Common myeloid progenitor, CD34-positive (primary cell): ENCODE data around the gene SHPK.
A peak's percentile ranks its signal among the peaks of the same experiment; 100 is the strongest.

Source experiments
- CTCF ChIA-PET: fragments of 350-600 bp; sonication (Branson Sonifier 250); formaldehyde crosslinking; loops from one replicate; lab custom pipeline; 2021; ENCODE audit warnings: antibody characterized with exemption; lab: Charles Lee
- POLR2A ChIA-PET: fragments of 350-600 bp; sonication (Branson Sonifier 250); formaldehyde crosslinking; loops from one replicate; lab custom pipeline; 2021; ENCODE audit warnings: antibody characterized with exemption; lab: Charles Lee
- DNase-seq, 3 donors: peaks; one replicate each; pipeline versions ENCODE4 v3.0.0 to v3.0.0-alpha.2; 2013
- H3K27ac ChIP-seq, 2 experiments: 1 replicate in 1 of 2; 2 replicates in 1 of 2; pipeline ENCODE4 v1.7.0; 2013; ENCODE audit warnings: inconsistent platforms in 2 of 2, low read length in 2 of 2, mild to moderate bottlenecking in 2 of 2, low read depth in 1 of 2, moderate library complexity in 1 of 2; ENCODE audit not compliant: severe bottlenecking in 2 of 2, insufficient read depth in 1 of 2, poor library complexity in 1 of 2
- H3K27me3 ChIP-seq, 5 experiments: replicated peaks in 2 of 5; 1 replicate in 3 of 5; 2 replicates in 2 of 5; pipeline versions ENCODE4 v1.6.1 to v1.7.0; 2013; ENCODE audit warnings: low read length in 4 of 5, mild to moderate bottlenecking in 2 of 5, moderate library complexity in 2 of 5, inconsistent platforms in 1 of 5; ENCODE audit not compliant: insufficient read depth in 5 of 5, control insufficient read depth in 4 of 5
- H3K36me3 ChIP-seq, 4 experiments: 1 replicate in 2 of 4; 2 replicates in 2 of 4; pipeline versions ENCODE4 v1.6.1 to v1.7.0; 2013; ENCODE audit warnings: low read length in 3 of 4, control low read depth in 1 of 4, mild to moderate bottlenecking in 1 of 4; ENCODE audit not compliant: control insufficient read depth in 4 of 4, insufficient read depth in 4 of 4
- H3K4me1 ChIP-seq, 4 experiments: 1 replicate in 3 of 4; 2 replicates in 1 of 4; pipeline versions ENCODE4 v1.6.1 to v1.7.1; 2013; ENCODE audit warnings: low read length in 3 of 4, mild to moderate bottlenecking in 3 of 4, control low read depth in 1 of 4, inconsistent platforms in 1 of 4, moderate library complexity in 1 of 4; ENCODE audit not compliant: control insufficient read depth in 4 of 4, insufficient read depth in 4 of 4; ENCODE audit errors: control extremely low read depth in 1 of 4
- H3K4me3 ChIP-seq, 7 experiments: 1 replicate in 4 of 7; 2 replicates in 3 of 7; pipeline versions ENCODE4 v1.5.1 to v1.7.0; 2013; ENCODE audit warnings: mild to moderate bottlenecking in 7 of 7, low read length in 6 of 7, moderate library complexity in 6 of 7, inconsistent platforms in 2 of 7, low read depth in 2 of 7, control low read depth in 1 of 7; ENCODE audit not compliant: insufficient read depth in 4 of 7, control insufficient read depth in 1 of 7; ENCODE audit errors: extremely low read depth in 1 of 7
- H3K9me3 ChIP-seq, 5 experiments: 1 replicate in 4 of 5; 2 replicates in 1 of 5; pipeline versions ENCODE4 v1.6.1 to v1.7.1; 2013; ENCODE audit warnings: low read length in 4 of 5, mild to moderate bottlenecking in 2 of 5, inconsistent platforms in 1 of 5, low read depth in 1 of 5, moderate library complexity in 1 of 5; ENCODE audit not compliant: control insufficient read depth in 4 of 5, insufficient read depth in 2 of 5; ENCODE audit errors: control extremely low read depth in 1 of 5
- WGBS: methylation state at CpG from one replicate; pipeline ENCODE4 v1.1.5; 2013; ENCODE audit not compliant: insufficient coverage; 5-methylcytosine and 5-hydroxymethylcytosine counted together

The SHPK gene

DNA sequence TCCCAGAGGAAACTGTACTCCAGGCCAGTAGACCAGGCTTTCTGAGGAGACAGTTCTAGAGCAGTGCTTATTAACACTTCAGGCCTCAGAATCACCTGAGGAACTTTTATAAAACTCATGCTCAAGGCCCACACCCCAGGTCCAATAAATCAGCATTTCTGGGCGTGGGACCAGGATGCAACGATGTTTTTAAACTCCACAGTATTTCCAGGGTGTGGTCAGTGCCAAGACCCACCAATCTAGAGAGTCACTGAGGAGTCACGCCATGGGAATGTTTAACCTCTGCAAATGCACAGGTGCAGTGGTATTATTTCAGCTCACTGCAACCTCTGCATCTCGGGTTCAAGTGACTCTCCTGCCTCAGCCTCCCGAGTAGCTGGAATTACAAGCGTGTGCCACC is 22.9 kb downstream of the SHPK start:
- no peaks in the 10 kb centered on the region for H3K27me3 ChIP-seq
- POLR2A ChIA-PET, result no interaction called here
- no peak overlapping the region for H3K4me3 ChIP-seq
- CTCF ChIA-PET, result interaction anchor here (0.8 kb wide), 1 partner anchor 30 kb away, joined by 3 read pairs; no protein-coding TSS in a partner anchor
- H3K4me1 ChIP-seq, result no peaks in the 10 kb centered on the region
- H3K9me3 ChIP-seq, result peaks cover 1 to 13% (median 7%) of the 10 kb centered on the region in 5 experiments
- H3K36me3 ChIP-seq, result peaks cover 13 to 74% (median 51%) of the 10 kb centered on the region in 4 experiments
- no peak overlapping the region for H3K27ac ChIP-seq
- 96% methylated on average over 4 of the region's 6 CpGs for WGBS
- DNase-seq, result no peak

DNA sequence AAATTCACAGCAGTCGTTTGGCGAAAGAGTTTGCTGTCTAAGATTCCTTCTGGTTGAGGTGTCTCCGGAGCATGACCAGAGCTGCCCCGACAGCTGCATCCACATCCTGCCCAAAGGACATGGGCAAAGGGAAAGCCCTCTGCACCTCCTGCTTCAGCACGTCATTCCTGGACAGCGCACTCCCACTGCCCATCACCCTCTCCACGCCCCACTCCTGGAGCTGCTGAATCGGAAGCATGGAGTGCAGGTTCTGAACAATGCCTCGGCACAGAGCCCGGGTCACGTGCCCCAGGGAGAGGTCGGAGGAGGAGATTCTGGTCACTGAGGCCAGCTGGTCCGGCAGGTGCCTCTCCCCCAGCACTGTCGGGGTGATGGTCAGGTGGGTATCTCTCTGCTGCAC is 25.5 kb downstream of the SHPK start:
- Histone ChIP-seq H3K36me3 (peaks cover 7 to 66% (median 41%) of the 10 kb centered on the region in 4 experiments), H3K9me3 (no peaks in the 10 kb centered on the region), H3K4me3 (no peak overlapping the region), H3K27ac (no peak overlapping the region), H3K4me1 (no peaks in the 10 kb centered on the region), H3K27me3 (no peaks in the 10 kb centered on the region)
- ChIA-PET CTCF (interaction anchor here (0.6 kb wide), 2 partner anchors 9 to 26 kb away, joined by 3 read pairs; partner anchors contain the start of genes CTNS and SHPK), POLR2A (no interaction called here)
- 98% methylated on average over 13 of the region's 14 CpGs for WGBS
- DNase-seq, result no peak

GRCh38 chr17:3609689-3610088 is 26.4 kb downstream of the SHPK start:
- ChIA-PET POLR2A (no interaction called here), CTCF (no interaction called here)
- Histone ChIP-seq H3K36me3 (peaks cover 9 to 59% (median 35%) of the 10 kb centered on the region in 4 experiments), H3K9me3 (no peaks in the 10 kb centered on the region), H3K4me3 (no peak overlapping the region), H3K27ac (no peak overlapping the region), H3K4me1 (no peaks in the 10 kb centered on the region), H3K27me3 (no peaks in the 10 kb centered on the region)
- WGBS, result 97% methylated on average over 10 of the region's 10 CpGs
- DNase-seq, result no peak

DNA sequence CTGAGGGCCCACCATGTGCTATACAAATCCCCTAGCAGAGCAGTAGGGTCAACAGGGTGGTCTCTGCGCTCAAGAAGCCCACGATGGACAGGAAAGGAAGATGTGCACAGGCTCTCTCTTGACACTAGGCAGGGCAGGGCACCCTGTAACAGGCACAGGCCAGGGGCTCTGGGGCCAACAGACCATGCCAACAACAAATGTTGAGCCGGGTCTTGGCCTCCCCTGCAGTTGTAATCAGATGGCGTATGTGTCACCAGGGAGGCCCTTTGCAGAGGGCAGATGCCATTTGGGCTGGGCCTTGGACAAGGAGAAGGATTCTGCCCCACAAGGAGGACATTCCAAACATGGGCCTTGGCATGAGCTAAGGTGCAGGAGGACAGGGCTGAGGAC is 32.2 kb downstream of the SHPK start:
- no peak for DNase-seq
- 100% methylated on average over 4 of the region's 4 CpGs for WGBS
- ChIA-PET CTCF (interaction anchor here (0.9 kb wide), 1 partner anchor 44 kb away, joined by 3 read pairs; no protein-coding TSS in a partner anchor), POLR2A (no interaction called here)
- Histone ChIP-seq H3K9me3 (no peaks in the 10 kb centered on the region), H3K4me1 (no peaks in the 10 kb centered on the region), H3K36me3 (peaks cover 5 to 21% (median 13%) of the 10 kb centered on the region in 4 experiments), H3K4me3 (no peak overlapping the region), H3K27me3 (no peaks in the 10 kb centered on the region), H3K27ac (no peak overlapping the region)

DNA sequence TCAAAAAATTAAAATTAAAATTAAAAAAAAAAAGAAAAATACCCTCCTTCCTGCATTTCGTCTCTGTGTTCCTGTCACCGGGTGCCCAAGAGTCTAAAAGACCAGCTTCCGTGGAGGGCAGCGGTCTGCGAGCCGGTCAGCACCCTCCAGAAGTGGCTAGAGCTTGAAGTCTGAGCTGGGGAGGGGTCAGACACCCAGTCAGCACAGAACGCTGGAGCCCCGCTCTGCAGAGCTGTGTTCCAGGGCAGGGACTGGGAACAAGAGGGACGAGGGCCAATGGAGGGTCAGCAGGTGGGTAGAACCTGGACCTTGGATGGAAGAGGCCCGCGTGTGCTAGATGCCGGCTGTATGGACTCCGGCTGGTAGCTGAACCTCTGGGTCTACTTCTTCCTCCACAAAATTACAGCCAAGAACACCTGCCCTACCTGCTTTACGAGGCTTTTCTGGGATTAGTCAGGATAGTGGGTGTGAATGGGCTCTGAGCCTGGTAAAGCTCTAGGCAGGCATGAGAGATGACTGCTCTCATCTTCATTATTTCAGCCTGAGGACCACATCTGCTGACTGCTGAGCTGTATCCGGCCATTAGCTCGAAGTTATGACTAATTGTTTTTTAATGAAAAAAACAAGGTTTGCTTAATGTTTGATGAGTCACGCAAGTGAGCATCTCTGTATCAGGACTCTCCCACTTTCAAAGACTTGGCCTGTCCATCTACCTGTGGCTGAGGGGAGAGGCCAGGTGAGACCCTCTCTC is 32.8 kb downstream of the SHPK start:
- ChIA-PET CTCF (interaction anchor here (0.9 to 1.2 kb wide), 2 partner anchors 43 to 44 kb away, joined by 3 read pairs; no protein-coding TSS in a partner anchor), POLR2A (no interaction called here)
- Histone ChIP-seq H3K36me3 (peaks cover 5 to 17% (median 12%) of the 10 kb centered on the region in 4 experiments), H3K4me1 (no peaks in the 10 kb centered on the region), H3K4me3 (no peak overlapping the region), H3K27ac (no peak overlapping the region), H3K9me3 (no peaks in the 10 kb centered on the region), H3K27me3 (no peaks in the 10 kb centered on the region)
- DNase-seq, result no peak
- 98% methylated on average over 12 of the region's 17 CpGs for WGBS

- H3K27ac ChIP-seq, result no peak overlapping the region
- ChIA-PET POLR2A (no interaction called here), CTCF (interaction anchor here (0.6 to 1.3 kb wide), 4 partner anchors 12 to 44 kb away, joined by 3 to 6 read pairs (median 4); no protein-coding TSS in a partner anchor)
- no peaks in the 10 kb centered on the region for H3K27me3 ChIP-seq
- peak; percentile 34 to 64 (median 60) for DNase-seq
- no peaks in the 10 kb centered on the region for H3K9me3 ChIP-seq
- no peaks in the 10 kb centered on the region for H3K4me1 ChIP-seq
- H3K36me3 ChIP-seq, result peaks cover 5 to 16% (median 10%) of the 10 kb centered on the region in 4 experiments
- 87% methylated on average over 14 of the region's 16 CpGs for WGBS
- H3K4me3 ChIP-seq, result no peak overlapping the region
These were observed 33.6 kb downstream of the SHPK start for GRCh38 chr17:3602499-3602898.

DNA sequence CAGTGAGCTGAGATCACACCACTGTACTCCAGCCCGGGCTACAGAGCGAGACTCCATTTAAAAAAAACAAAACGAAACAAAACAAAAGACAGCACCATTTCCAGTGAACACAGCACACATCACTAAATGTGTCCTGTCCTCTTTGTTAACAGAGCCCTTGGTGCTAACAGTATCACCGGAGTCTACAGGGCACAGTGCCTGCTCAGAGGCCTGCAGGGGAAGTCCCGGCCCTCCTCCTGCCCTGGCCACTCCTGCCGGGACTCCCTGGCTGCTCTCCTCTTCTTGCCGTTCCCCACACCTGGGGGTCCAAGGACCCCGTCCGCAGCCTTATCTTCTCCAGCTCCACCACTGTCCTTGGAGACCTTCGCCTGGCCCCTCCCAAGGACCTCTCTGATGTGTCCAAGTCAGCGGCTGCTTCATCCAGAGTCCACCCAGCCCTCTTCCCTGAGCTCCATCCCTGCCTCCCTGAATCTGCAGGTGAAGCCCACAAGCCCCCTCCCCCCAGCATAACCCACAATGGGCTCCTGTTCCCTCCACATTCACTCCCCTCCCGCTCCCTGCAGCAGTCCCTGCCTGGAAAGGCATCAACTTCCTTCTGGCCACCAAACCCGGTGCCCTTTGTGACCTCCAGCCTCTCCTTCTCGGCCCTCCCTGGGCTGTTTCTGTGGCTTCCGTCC is 35.4 kb downstream of the SHPK start:
- 97% methylated on average over 14 of the region's 15 CpGs for WGBS
- H3K27ac ChIP-seq, result no peak overlapping the region
- H3K27me3 ChIP-seq, result no peaks in the 10 kb centered on the region
- no peak overlapping the region for H3K4me3 ChIP-seq
- H3K36me3 ChIP-seq, result peaks cover 1 to 13% (median 5%) of the 10 kb centered on the region in 4 experiments
- H3K9me3 ChIP-seq, result no peaks in the 10 kb centered on the region
- DNase-seq, result no peak
- no peaks in the 10 kb centered on the region for H3K4me1 ChIP-seq
- ChIA-PET CTCF (no interaction called here), POLR2A (no interaction called here)
